Measurements from ENCODE around the gene HUNK.

DNA sequence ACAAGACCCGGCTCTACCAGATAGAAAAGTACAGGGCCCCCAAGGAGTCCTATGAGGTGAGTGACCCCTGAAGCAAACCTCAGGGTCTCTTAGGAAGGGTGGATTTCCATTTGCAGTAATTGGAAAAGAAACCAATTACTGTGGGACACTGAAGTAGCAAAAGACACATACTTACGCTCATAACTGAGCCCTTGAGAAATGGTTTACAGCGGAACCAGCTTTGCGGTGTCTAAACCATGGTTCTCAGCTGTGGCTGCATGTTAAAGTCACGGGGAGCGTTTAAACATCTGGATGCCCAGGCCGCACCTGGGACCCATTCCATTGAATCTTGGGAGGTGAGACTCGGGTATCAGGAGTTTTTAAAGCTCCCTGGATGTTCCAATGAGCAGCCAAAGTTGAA, 110.7 kb downstream of the HUNK start:
- TF ChIP-seq POLR2A (IDR thresholded peaks at IDR 0.05) (no peak), EP300 (IDR thresholded peaks at IDR 0.05) (no peak), CTCF (IDR thresholded peaks at IDR 0.05) (no peak), POLR2AphosphoS5 (IDR thresholded peaks at IDR 0.05) (no peak)

Measured in sigmoid colon (tissue), 4 donors.